Activated CD8-positive, alpha-beta T cell treated with anti-CD3 and anti-CD28 coated beads for 36 hours (primary cell): ENCODE results near the gene BRPF1. TPM values are rescaled to one million over a fixed set of nuclear protein-coding genes. Genes with fewer than 3 reads are reported as not detected.

ENCODE experiments used
- ATAC-seq: fragments of 200-7000 bp; cut with Tn5 transposase; one replicate; pipeline ENCODE4 v1.10.0; 2021; ENCODE audit warnings: mild to moderate bottlenecking, moderate library complexity
- CTCF ChIA-PET: fragments of 350-600 bp; sonication (Branson Sonifier 250); formaldehyde crosslinking; loops from one replicate; lab custom pipeline; 2021; ENCODE audit warnings: antibody characterized with exemption; lab: Charles Lee
- POLR2A ChIA-PET: fragments of 350-600 bp; sonication (Branson Sonifier 250); formaldehyde crosslinking; loops from one replicate; lab custom pipeline; 2021; ENCODE audit warnings: antibody characterized with exemption; lab: Charles Lee
- DNase-seq: peaks from one replicate; pipeline ENCODE4 v3.0.0-alpha.2; 2020
- H3K27ac Mint-ChIP-seq: one replicate; pipeline ENCODE4 v1.8.0; 2021; ENCODE audit warnings: mild to moderate bottlenecking, mixed read lengths
- H3K27me3 Mint-ChIP-seq: one replicate; pipeline ENCODE4 v1.8.0; 2021; ENCODE audit warnings: mixed read lengths
- H3K36me3 Mint-ChIP-seq: one replicate; pipeline ENCODE4 v1.8.0; 2021; ENCODE audit warnings: low read depth, mixed read lengths
- H3K4me1 Mint-ChIP-seq: one replicate; pipeline ENCODE4 v1.8.0; 2021; ENCODE audit warnings: low read depth, mixed read lengths
- H3K4me3 Mint-ChIP-seq: one replicate; pipeline ENCODE4 v1.8.0; 2021; ENCODE audit warnings: mild to moderate bottlenecking, moderate library complexity, mixed read lengths
- H3K9me3 Mint-ChIP-seq: one replicate; pipeline ENCODE4 v1.8.0; 2021; ENCODE audit warnings: mixed read lengths
- CTCF ChIP-seq: fragments of 200-600 bp; IDR thresholded peaks from one replicate; pipeline ENCODE4 v1.8.0; 2022; ENCODE audit warnings: antibody characterized with exemption, mild to moderate bottlenecking
- intact Hi-C: fragments of 100-400 bp; cut with micrococcal nuclease; formaldehyde crosslinking; loops from one replicate; pipeline ENCODE4 v1.10.0; 2022
- total RNA-seq, 2 experiments: library from RNA; stranded (reverse); gene quantifications; one replicate each; pipeline ENCODE4 v1.2.3, GENCODE V29; 2021

Gene BRPF1
- total RNA-seq, 2 experiments from 2014 or later, result 28.2 to 32.3 TPM

DNA sequence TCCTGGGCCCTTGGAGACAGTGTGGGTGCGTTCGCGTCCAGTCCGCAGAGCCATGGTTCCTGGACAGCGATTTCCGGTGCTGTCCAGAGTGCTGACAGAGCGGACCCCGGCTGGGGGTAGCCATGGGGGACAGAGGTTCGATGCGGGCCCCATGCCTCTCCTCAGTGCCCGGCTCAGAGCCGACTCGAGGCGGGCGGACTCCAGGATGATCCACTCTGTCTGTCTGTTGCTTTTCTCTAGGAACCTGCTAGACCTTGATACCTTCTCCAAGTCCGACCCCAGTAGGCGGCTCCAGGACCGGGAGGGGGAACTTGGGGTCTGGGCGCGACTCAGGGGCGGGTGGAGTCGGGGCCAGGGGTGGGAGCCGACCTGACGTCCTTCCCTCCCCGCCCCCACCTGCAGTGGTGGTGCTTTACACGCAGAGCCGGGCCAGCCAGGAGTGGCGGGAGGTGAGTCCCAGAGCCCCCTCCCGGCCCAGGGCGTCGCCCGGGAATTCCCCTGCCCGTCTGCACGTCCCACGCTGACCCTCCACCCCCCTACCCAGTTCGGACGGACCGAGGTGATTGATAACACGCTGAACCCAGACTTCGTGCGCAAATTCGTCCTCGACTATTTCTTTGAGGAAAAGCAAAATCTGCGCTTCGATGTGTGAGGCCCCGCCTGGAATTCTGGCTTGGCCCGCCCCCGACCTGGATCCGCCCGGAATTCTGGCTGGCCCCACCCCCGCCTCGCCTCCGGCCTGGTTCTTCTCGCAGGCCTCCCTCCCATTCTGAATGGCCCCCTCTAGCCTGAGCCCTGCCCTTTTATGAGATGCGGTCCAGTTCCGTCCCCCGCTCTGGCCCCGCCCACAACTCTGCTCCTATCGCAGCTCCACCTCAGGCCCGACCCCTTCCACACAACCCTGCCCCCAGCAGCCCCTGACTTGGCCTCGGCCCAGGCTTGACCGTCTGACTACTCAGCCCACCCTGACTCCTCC is 26.9 kb upstream of the BRPF1 start:
- Mint-ChIP-seq H3K4me3 (no peak overlapping the region), H3K27ac (no peak overlapping the region), H3K36me3 (peaks cover 9% of the 10 kb centered on the region), H3K4me1 (peaks cover 8% of the 10 kb centered on the region), H3K27me3 (peaks cover 27% of the 10 kb centered on the region), H3K9me3 (no peaks in the 10 kb centered on the region)
- intact Hi-C loops, result no loop called here
- TF ChIP-seq CTCF, result no peak
- CTCF ChIA-PET, result no interaction called here
- POLR2A ChIA-PET, result interaction anchor here (1.9 kb wide), 1 partner anchor 12 kb away, joined by 4 read pairs; no protein-coding TSS in a partner anchor
- DNase-seq (peak; percentile 28), ATAC-seq (peak; percentile 51)

DNA sequence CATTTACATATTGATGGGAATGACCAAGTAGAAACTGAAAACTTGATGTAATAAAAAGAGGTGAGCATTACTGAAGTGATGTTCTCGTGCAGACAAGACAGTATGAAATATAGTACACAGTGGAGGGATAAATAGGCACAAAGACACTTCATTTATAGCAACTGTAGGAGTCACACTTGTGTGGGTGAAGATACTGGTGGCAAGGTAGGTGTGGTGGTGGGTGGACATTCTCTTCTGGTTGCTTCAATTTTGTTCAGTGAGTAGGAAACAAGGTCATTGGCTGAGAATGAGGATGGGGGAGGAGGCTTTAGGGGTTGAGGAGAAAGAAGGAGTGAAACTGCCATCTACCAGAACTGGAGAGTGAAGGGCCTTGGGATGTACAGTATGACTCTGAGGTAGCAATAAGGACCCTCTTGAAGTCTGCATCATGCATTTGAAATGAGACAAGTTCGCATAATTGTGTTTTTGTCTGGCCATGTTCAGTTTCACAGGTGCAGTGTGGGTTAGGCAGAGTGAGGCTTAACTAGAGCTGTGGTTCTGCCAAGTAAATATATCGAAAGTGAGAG is 21.3 kb upstream of the BRPF1 start:
- Mint-ChIP-seq H3K27ac (no peak overlapping the region), H3K36me3 (no peaks in the 10 kb centered on the region), H3K27me3 (peaks cover 12% of the 10 kb centered on the region), H3K4me1 (peaks cover 1% of the 10 kb centered on the region), H3K9me3 (no peaks in the 10 kb centered on the region), H3K4me3 (no peak overlapping the region)
- ChIA-PET POLR2A (no interaction called here), CTCF (no interaction called here)
- DNase-seq, result no peak
- ATAC-seq, result peak; percentile 17
- no peak for TF ChIP-seq CTCF
- intact Hi-C loops, result no loop called here

GRCh38 chr3:9712415-9712814 is 19.1 kb upstream of the BRPF1 start:
- TF ChIP-seq CTCF, result no peak
- peaks cover 4% of the 10 kb centered on the region for H3K4me1 Mint-ChIP-seq
- ChIA-PET POLR2A (interaction anchor here (1.0 to 1.3 kb wide), 3 partner anchors 10 to 15 kb away, joined by 3 to 5 read pairs (median 3); no protein-coding TSS in a partner anchor), CTCF (interaction anchor here (0.8 to 2.2 kb wide), 2 partner anchors 15 to 19 kb away, joined by 3 to 11 read pairs; partner anchors contain the start of gene BRPF1)
- intact Hi-C loops, result no loop called here
- no peak overlapping the region for H3K27ac Mint-ChIP-seq
- no peak for DNase-seq
- H3K27me3 Mint-ChIP-seq, result no peaks in the 10 kb centered on the region
- no peaks in the 10 kb centered on the region for H3K36me3 Mint-ChIP-seq
- ATAC-seq, result no peak
- no peak overlapping the region for H3K4me3 Mint-ChIP-seq
- no peaks in the 10 kb centered on the region for H3K9me3 Mint-ChIP-seq

GRCh38 chr3:9713142-9713541 is 18.4 kb upstream of the BRPF1 start:
- Mint-ChIP-seq H3K4me3 (no peak overlapping the region), H3K4me1 (peaks cover 6% of the 10 kb centered on the region), H3K36me3 (no peaks in the 10 kb centered on the region), H3K9me3 (no peaks in the 10 kb centered on the region), H3K27me3 (no peaks in the 10 kb centered on the region), H3K27ac (no peak overlapping the region)
- TF ChIP-seq CTCF, result no peak
- ATAC-seq (no peak), DNase-seq (no peak)
- ChIA-PET POLR2A (no interaction called here), CTCF (interaction anchor here (1.8 to 2.2 kb wide), 2 partner anchors 14 to 211 kb away, joined by 3 to 11 read pairs; no protein-coding TSS in a partner anchor)
- intact Hi-C loops, result no loop called here
